HL-60 (cell line): ENCODE results near the gene CST6.

ENCODE experiments used
- TF ChIP-seq, protein P1 (sequence below): IDR thresholded peaks from one replicate; pipeline ENCODE4 v1.5.1; 2011; ENCODE audit warnings: low read length, control low read depth, inconsistent platforms; ENCODE audit not compliant: insufficient read depth
- TF ChIP-seq, protein P2 (sequence below): IDR thresholded peaks from 2 replicates; pipeline ENCODE4 v1.6.1; 2012; ENCODE audit warnings: low read depth; ENCODE audit not compliant: insufficient replicate concordance

DNA sequence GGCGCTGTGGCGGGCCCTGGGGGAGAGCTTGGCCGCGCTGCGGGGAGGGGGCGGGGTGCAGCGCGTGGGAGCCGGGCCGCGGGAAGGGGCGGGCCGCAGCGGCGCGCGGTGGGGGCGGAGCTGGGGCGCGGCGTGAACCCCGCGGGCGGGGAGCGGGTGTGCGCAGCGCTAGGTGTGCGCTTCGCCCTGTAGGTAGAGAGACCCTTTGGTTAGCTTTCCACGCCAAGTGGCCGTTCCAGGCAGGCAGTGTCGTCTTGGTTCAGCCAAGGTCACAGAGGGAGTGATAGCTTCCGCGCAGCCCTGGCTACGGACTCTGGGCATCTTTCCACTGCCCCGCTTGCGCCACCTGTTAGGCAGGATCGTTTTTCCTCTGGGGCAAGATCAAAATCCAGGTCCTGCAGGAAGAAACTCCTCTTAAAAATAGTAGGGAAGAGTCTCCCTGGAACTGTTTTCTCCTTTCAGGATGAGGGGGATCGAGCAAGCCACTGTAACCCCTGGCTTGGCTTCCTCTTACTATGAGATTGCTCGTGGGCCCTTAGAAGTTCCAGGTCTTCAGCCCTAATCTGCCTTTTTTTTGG lies 9.1 kb upstream of the CST6 start:
- TF ChIP-seq, protein P1, sequence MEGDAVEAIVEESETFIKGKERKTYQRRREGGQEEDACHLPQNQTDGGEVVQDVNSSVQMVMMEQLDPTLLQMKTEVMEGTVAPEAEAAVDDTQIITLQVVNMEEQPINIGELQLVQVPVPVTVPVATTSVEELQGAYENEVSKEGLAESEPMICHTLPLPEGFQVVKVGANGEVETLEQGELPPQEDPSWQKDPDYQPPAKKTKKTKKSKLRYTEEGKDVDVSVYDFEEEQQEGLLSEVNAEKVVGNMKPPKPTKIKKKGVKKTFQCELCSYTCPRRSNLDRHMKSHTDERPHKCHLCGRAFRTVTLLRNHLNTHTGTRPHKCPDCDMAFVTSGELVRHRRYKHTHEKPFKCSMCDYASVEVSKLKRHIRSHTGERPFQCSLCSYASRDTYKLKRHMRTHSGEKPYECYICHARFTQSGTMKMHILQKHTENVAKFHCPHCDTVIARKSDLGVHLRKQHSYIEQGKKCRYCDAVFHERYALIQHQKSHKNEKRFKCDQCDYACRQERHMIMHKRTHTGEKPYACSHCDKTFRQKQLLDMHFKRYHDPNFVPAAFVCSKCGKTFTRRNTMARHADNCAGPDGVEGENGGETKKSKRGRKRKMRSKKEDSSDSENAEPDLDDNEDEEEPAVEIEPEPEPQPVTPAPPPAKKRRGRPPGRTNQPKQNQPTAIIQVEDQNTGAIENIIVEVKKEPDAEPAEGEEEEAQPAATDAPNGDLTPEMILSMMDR, result no peak
- TF ChIP-seq, protein P2, sequence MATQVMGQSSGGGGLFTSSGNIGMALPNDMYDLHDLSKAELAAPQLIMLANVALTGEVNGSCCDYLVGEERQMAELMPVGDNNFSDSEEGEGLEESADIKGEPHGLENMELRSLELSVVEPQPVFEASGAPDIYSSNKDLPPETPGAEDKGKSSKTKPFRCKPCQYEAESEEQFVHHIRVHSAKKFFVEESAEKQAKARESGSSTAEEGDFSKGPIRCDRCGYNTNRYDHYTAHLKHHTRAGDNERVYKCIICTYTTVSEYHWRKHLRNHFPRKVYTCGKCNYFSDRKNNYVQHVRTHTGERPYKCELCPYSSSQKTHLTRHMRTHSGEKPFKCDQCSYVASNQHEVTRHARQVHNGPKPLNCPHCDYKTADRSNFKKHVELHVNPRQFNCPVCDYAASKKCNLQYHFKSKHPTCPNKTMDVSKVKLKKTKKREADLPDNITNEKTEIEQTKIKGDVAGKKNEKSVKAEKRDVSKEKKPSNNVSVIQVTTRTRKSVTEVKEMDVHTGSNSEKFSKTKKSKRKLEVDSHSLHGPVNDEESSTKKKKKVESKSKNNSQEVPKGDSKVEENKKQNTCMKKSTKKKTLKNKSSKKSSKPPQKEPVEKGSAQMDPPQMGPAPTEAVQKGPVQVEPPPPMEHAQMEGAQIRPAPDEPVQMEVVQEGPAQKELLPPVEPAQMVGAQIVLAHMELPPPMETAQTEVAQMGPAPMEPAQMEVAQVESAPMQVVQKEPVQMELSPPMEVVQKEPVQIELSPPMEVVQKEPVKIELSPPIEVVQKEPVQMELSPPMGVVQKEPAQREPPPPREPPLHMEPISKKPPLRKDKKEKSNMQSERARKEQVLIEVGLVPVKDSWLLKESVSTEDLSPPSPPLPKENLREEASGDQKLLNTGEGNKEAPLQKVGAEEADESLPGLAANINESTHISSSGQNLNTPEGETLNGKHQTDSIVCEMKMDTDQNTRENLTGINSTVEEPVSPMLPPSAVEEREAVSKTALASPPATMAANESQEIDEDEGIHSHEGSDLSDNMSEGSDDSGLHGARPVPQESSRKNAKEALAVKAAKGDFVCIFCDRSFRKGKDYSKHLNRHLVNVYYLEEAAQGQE, result no peak
